Transverse colon (tissue), 3 donors: ENCODE data around the gene DSCAM.

Experiments used
- EP300 ChIP-seq: sonication (generic); formaldehyde crosslinking; IDR thresholded peaks from one replicate; pipeline ENCODE4 v1.6.1; 2017; ENCODE audit warnings: antibody characterized with exemption, low read depth
- POLR2A ChIP-seq: fragments of 450-650 bp; IDR thresholded peaks from one replicate; pipeline ENCODE4 v1.6.1; 2016; ENCODE audit warnings: antibody characterized with exemption, mild to moderate bottlenecking, moderate library complexity
- TF ChIP-seq, protein P1 (sequence below), 5 experiments: fragments of 200-600 bp in 3 of 5; fragments of 450-650 bp in 2 of 5; sonication (generic) in 3 of 5; IDR thresholded peaks; 1 replicate in 2 of 5; 2 replicates in 3 of 5; pipeline ENCODE4 v1.5.1; 2016 to 2017; ENCODE audit warnings: antibody characterized with exemption in 5 of 5, inconsistent platforms in 3 of 5, mild to moderate bottlenecking in 2 of 5, moderate library complexity in 1 of 5

GRCh38 chr21:40852563-40852962, 5.6 kb upstream of the DSCAM start:
- no peak for TF ChIP-seq EP300
- TF ChIP-seq, protein P1, sequence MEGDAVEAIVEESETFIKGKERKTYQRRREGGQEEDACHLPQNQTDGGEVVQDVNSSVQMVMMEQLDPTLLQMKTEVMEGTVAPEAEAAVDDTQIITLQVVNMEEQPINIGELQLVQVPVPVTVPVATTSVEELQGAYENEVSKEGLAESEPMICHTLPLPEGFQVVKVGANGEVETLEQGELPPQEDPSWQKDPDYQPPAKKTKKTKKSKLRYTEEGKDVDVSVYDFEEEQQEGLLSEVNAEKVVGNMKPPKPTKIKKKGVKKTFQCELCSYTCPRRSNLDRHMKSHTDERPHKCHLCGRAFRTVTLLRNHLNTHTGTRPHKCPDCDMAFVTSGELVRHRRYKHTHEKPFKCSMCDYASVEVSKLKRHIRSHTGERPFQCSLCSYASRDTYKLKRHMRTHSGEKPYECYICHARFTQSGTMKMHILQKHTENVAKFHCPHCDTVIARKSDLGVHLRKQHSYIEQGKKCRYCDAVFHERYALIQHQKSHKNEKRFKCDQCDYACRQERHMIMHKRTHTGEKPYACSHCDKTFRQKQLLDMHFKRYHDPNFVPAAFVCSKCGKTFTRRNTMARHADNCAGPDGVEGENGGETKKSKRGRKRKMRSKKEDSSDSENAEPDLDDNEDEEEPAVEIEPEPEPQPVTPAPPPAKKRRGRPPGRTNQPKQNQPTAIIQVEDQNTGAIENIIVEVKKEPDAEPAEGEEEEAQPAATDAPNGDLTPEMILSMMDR (IDR thresholded peaks at IDR 0.05), result no peak
- TF ChIP-seq POLR2A, result no peak
